GM21619 (cell line): ENCODE measurements around the gene NCSTN.
"Not testable (repeated sequence)": the region's sequence is repeated elsewhere in the genome, so short reads cannot be mapped to it uniquely, and the experiment has no call there.

Source experiments
- ATAC-seq: cut with Tn5 transposase; IDR thresholded peaks from one replicate; pipeline ENCODE4 v1.9.1; 2021; ENCODE audit not compliant: unreplicated experiment

Gene NCSTN

GRCh38 chr1:160370561-160371345 lies 27.6 kb downstream of the NCSTN start:
- no peak for ATAC-seq

GRCh38 chr1:160371346-160371631 lies 28.1 kb downstream of the NCSTN start:
- no peak for ATAC-seq

DNA sequence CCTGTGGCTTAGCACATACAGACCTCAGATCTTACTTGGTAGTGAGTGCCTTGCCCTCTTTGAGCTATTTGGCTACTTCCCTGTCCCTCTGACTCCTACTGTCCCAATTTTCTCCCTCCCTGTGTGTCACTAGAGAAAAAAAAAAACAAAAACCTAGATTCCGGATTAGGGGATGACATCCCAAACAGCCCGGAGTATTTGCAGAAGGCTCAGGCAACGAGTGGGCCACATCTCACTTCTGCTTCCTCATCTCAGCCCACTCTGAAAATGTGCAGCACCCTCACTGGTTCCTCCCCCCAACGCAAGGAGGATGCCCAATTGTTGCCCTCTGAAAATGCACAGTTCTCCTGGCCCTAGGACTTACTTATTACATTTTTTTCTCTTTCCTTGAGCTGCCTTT lies 28.6 kb downstream of the NCSTN start:
- ATAC-seq: no peak

DNA sequence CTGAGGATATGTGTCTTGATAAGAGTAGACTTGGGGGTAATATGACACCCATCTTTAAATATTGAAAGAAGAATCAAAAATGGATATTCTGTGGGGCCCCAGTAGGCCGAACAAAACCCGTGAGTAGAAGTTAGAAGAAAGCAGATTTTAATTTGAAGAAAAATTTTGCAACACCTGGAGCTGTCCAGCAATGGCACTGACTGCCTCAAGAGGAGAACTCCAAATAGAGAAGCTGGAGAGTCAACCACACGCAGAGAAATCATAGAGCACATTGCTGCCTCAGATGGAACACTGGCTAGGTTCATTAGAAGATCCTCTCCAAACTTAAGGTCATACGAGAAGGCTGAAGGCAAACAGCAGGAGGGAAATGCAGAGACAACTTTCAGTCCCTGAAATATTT lies 30.5 kb downstream of the NCSTN start:
- ATAC-seq: no peak

GRCh38 chr1:160374306-160375110 lies 31.3 kb downstream of the NCSTN start:
- ATAC-seq: no peak

- no peak for ATAC-seq
These were observed 32.8 kb downstream of the NCSTN start for GRCh38 chr1:160375788-160376524.

DNA sequence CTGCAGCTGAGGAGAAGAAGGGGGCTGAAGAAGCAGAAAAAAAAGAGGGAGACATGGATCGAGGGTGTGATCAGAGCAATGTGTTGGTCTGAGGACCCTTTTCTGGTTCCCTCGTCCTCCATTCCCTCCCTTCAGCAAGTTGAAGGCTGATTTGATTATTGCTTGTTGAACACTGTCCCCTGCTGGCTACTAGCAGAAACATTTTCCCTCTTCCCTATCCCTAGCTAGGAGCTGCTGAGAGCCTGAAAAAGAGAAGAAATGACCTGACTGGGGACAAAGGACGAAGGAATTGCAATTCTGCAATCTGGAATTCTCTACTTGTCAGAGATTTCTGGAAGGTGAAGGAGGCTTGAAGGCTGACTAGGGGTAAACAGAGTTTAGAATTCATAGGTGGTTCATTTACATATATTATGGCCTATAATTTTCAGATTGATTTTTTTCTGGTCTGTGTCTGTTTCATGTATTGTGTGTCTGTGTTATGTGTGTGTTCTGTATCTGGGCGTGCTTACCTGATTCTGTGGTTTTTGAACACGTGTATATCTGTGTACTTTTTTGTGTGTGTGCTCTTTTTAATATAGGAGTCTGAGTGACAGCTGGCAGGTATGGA lies 33.4 kb downstream of the NCSTN start:
- no peak for ATAC-seq

DNA sequence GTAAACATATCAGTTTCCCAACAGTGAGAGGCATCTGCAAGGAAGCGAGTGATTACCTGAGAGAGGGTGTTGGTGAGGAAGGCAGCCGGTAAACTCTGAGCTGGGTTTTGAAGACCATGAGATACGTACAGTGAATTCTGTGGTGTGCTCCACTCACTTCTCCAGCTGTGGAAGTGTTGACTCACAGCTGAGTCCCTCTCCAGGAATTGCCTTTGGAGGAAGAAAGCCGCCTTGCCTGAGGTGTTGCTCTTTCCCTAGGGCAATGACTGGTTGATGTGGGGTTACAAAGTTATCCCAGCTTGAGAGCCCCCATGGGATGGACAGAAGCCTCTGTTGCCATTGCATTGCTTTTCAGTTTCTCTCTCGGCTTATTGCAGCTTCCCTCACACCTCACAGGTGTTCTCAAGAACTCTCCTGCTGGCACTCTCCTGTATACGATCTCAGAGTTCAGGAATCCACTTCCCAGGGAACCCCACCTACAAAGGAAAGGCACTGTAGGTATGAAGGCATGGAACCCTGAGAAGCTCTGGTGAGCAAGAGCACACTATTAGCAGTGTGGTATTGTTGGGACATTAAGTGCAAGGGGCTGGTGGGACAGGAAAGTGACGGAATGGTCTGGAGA lies 34.5 kb downstream of the NCSTN start:
- no peak for ATAC-seq

GRCh38 chr1:160384812-160385211 lies 41.6 kb downstream of the NCSTN start:
- not testable (repeated sequence) for ATAC-seq

- ATAC-seq: not testable (repeated sequence)
These were observed 45.2 kb downstream of the NCSTN start for GRCh38 chr1:160388406-160388805.

DNA sequence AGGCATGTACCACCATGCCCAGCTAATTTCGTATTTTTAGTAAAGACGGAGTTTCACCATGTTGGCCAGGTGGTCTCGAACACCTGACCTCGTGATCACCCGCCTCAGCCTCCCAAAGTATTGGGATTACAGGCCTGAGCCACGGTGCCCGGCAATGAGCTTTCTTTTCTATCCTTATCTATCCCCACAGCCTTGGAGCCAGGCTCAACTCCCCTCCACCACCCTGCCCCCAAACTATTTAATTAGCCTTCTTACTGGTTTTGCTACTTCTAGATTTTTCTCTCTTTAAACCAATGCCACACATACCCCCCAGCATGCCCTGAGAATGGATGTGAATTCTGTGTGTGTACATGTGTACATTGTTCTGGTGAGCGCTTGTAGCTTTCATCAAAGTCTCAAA lies 51.5 kb downstream of the NCSTN start:
- no peak for ATAC-seq

- ATAC-seq: no peak
These were observed 54.5 kb downstream of the NCSTN start for GRCh38 chr1:160397651-160398050.

DNA sequence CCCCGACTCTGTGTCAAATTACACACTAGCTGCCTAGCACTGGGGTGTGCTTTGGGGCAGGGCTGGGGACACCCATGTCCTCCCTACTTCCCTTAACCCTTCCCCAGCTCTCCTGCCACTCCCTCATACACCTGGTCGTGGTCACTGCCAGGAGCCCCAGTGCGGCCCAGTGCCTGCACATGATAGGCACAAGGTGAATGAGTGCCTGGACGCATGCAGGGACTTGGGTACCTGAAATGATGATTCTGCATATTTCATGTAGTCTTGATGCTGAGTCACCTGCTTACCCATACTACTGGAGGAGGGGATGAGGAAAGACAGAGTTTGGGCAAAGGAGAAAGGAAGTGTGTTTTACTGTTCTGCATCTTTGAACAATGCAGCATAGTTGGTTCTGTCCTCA lies 55.6 kb downstream of the NCSTN start:
- ATAC-seq: no peak

GRCh38 chr1:160399544-160400222 lies 56.5 kb downstream of the NCSTN start:
- ATAC-seq: no peak

DNA sequence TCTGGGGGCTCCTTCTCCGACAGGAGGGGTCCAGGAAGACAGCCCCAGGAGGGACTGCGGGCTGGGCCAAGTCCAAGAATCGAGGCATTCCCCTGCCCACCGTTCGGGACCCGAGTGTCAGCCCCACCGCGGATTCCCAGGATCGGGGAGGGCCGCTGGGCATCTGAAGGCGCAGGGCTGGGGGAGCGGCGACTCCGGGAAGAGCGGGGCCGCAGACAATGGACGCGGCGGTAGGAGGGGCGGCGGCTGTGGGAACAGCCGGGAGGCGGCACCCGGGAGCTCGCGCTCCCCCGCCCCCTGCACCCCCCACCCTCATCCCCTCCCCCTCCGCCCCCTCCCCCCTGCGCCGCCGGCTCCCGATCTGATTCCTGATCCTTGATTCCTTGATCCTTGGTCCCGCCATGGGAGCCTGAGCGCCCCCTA lies 57.1 kb downstream of the NCSTN start, which contains the start of gene VANGL2:
Gene VANGL2 (plus strand): TSS at position 342 of the 423 bp plus-strand sequence. CDS start 15,274 bp downstream, outside the sequence.
- ATAC-seq: no peak

- no peak for ATAC-seq
These were observed 57.7 kb downstream of the NCSTN start for GRCh38 chr1:160400646-160401486.

DNA sequence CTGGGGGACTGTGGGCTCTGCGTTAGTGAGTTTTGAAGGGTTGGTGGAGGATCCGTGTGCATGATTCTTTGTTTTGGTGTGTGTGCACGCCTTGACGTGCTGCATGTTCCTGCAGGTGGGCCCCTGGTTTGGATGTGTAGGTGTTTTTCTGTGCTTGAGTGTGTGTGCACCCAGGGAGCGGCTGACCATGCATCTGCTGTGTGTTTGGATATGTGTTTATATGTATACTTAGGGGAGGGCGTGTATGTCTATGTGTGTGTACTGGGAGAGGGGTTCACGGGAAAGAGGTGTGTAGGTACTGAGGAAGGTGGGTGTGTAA lies 58.3 kb downstream of the NCSTN start:
- ATAC-seq: no peak

DNA sequence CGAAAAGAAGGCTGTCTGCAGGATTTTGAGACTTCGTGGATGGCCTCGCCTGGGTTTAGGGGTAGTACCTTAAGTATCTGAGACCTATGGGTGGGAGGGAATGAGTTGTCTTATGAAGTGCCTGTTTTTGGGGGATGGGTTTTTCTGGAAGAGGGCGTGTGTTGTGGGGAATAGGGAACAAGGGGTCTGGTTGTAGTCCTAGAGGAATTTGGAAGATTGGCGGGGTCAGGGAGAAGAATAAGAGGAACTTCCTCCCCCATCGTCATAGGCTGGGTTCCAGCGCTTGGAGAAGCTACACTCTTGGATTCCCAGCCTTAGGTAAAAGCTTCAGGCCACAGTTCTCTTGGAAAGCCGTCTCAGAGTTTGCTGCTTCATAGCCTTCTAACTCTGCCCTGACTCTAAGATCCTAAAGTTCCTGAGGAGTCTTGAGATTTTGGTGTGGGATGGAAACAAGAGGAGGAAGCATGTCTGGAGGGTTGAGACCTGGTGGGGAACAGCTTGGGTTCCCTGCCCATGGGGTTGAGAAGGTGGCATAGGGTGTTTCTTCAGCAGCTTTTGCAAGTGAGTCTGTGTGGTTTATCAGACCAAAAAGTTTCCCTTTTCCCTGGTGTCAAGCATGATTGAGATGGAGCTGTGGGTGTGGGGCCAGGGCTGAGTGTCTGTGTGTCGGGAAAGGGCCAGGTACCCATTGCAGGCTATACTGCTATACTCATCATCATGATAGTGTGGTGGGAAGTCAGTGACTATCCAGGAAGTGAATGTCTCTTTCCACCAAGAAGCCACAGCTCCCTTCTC lies 59.0 kb downstream of the NCSTN start:
- no peak for ATAC-seq

GRCh38 chr1:160403244-160403643 lies 60.1 kb downstream of the NCSTN start:
- ATAC-seq: no peak
